GM12878 (cell line): ENCODE measurements around the gene FANCI. TPM values are rescaled to one million over a fixed set of nuclear protein-coding genes. Genes with fewer than 3 reads are reported as not detected.
A peak's percentile ranks its signal among the peaks of the same experiment; 100 is the strongest.

Experiments
- ATAC-seq: fragments of 200-7000 bp; cut with Tn5 transposase; 3 replicates; pipeline ENCODE4 v1.9.1; 2020; ENCODE audit warnings: mild to moderate bottlenecking, moderate library complexity
- Bru-seq: library from RNA; stranded (reverse); fragments of 400-500 nt; gene quantifications from one replicate; lab custom pipeline; 2021; lab: Mats Ljungman, UMichigan
- BruChase-seq, 2 experiments: library from RNA; stranded (reverse); fragments of 400-500 nt; gene quantifications; one replicate each; lab custom pipeline; 2021; lab: Mats Ljungman, UMichigan
- BruUV-seq: library from RNA; stranded (reverse); fragments of 400-500 nt; replicated peaks from 2 replicates; lab custom pipeline; 2021; lab: Mats Ljungman, UMichigan
- CTCF ChIA-PET: fragments of 300-600 bp; sonication (Branson Sonifier 250); formaldehyde crosslinking; extraction: SDS; loops from one replicate; lab custom pipeline; 2021; ENCODE audit warnings: inconsistent platforms; lab: Yijun Ruan, JAX
- POLR2A ChIA-PET: fragments of 350-600 bp; formaldehyde crosslinking; extraction: SDS; loops from one replicate; lab custom pipeline; 2021; ENCODE audit warnings: inconsistent platforms; lab: Charles Lee
- RAD21 ChIA-PET: fragments of 300-600 bp; sonication (Branson Sonifier 250); formaldehyde crosslinking; loops from one replicate; lab custom pipeline; 2023; ENCODE audit warnings: antibody characterized with exemption; ENCODE audit not compliant: unreplicated experiment; lab: Charles Lee
- SMC1A ChIA-PET: fragments of 300-600 bp; sonication (Branson Sonifier 250); formaldehyde crosslinking; loops from one replicate; lab custom pipeline; 2023; ENCODE audit not compliant: unreplicated experiment, uncharacterized antibody; lab: Charles Lee
- DNase-seq: peaks from one replicate; pipeline ENCODE4 v3.0.0-alpha.2; 2011; ENCODE audit warnings: low read depth, low spot score
- FAIRE-seq: peaks from 3 replicates; lab custom pipeline; 2011; peaks lifted over from hg19 to GRCh38; lab: Jason Lieb, UNC
- H2AFZ ChIP-seq: 2 replicates; pipeline ENCODE4 v1.6.0; 2011; ENCODE audit warnings: low read depth, low read length, control low read depth; ENCODE audit not compliant: control insufficient read depth
- H3K27ac ChIP-seq: 2 replicates; pipeline ENCODE4 v1.5.1; 2011; ENCODE audit warnings: control low read depth; ENCODE audit not compliant: control insufficient read depth, insufficient read depth
- H3K27me3 ChIP-seq, 2 experiments: replicated peaks in 1 of 2; 2 replicates each; pipeline versions ENCODE4 v1.6.0 to v1.6.1; 2011; ENCODE audit warnings: low read length in 1 of 2; ENCODE audit not compliant: control insufficient read depth in 2 of 2, insufficient read depth in 2 of 2
- H3K36me3 ChIP-seq, 2 experiments: 2 replicates each; pipeline ENCODE4 v1.5.1; 2011; ENCODE audit warnings: low read length in 1 of 2; ENCODE audit not compliant: control insufficient read depth in 2 of 2, insufficient read depth in 2 of 2
- H3K4me1 ChIP-seq: 2 replicates; pipeline ENCODE4 v1.6.1; 2011; ENCODE audit warnings: mild to moderate bottlenecking, low read length, moderate library complexity, mixed read lengths; ENCODE audit not compliant: control insufficient read depth, insufficient read depth
- H3K4me2 ChIP-seq: 2 replicates; pipeline ENCODE4 v1.6.0; 2011; ENCODE audit warnings: control low read depth; ENCODE audit not compliant: control insufficient read depth, insufficient read depth
- H3K4me3 ChIP-seq: fragments of 200-600 bp; sonication (generic); 2 replicates; pipeline ENCODE4 v1.5.1; 2016
- H3K79me2 ChIP-seq: 2 replicates; pipeline ENCODE4 v1.6.0; 2011; ENCODE audit warnings: low read length; ENCODE audit not compliant: control insufficient read depth, insufficient read depth
- H3K9ac ChIP-seq: 2 replicates; pipeline ENCODE4 v1.8.0; 2011; ENCODE audit warnings: low read length, control low read depth, mixed read lengths; ENCODE audit not compliant: control insufficient read depth, insufficient read depth
- H3K9me3 ChIP-seq: replicated peaks from 3 replicates; pipeline ENCODE4 v1.5.1; 2011; ENCODE audit warnings: mild to moderate bottlenecking, low read length; ENCODE audit not compliant: control insufficient read depth, insufficient read depth
- H4K20me1 ChIP-seq: 2 replicates; pipeline ENCODE4 v1.6.0; 2011; ENCODE audit not compliant: control insufficient read depth, insufficient read depth
- ASH2L ChIP-seq: fragments of 300-600, 200-600 bp; sonication (generic); IDR thresholded peaks from 2 replicates; pipeline ENCODE4 v1.6.1; 2017; ENCODE audit warnings: low read depth, mild to moderate bottlenecking, borderline replicate concordance
- RUNX3 ChIP-seq: IDR thresholded peaks from 2 replicates; pipeline ENCODE4 v1.6.1; 2012; ENCODE audit warnings: low read length, inconsistent platforms
- STAT1 ChIP-seq: fragments of 450-650 bp; conservative IDR thresholded peaks from 2 replicates; pipeline ENCODE4 v1.6.1; 2014; ENCODE audit warnings: antibody characterized with exemption, mild to moderate bottlenecking
- ZNF24 ChIP-seq: fragments of 450-650 bp; IDR thresholded peaks from 2 replicates; pipeline ENCODE4 v1.6.1; 2017; ENCODE audit warnings: antibody characterized with exemption, mild to moderate bottlenecking
- WGBS: methylation state at CpG from one replicate; pipeline ENCODE4 v1.1.6; 2016; ENCODE audit warnings: low lambda C conversion rate; ENCODE audit not compliant: insufficient replicate concordance, insufficient coverage; ENCODE audit errors: missing lambda C conversion rate; 5-methylcytosine and 5-hydroxymethylcytosine counted together
- in situ Hi-C: fragments of 300-500 bp; cut with MboI; formaldehyde crosslinking; loops from 9 replicates; pipeline ENCODE4 v1.14.3; 2018; ENCODE audit warnings: mixed read lengths
- intact Hi-C: fragments of 100-400 bp; cut with micrococcal nuclease; formaldehyde crosslinking; loops from one replicate; pipeline ENCODE4 v1.14.2; 2022; ENCODE audit not compliant: unreplicated experiment
- long read RNA-seq, 2 experiments: library from polyadenylated mRNA; unstranded; transcript quantifications; one replicate each; pipeline ENCODE4 v2.0.0, GENCODE V29; 2019 to 2020
- polyA minus RNA-seq, 3 experiments: library from RNA; depleted of rRNA, polyadenylated mRNA; stranded (reverse); fragments of >200 nt; gene quantifications; 2 replicates each; pipeline ENCODE4 v1.2.3, GENCODE V29; 2011
- polyA plus RNA-seq, 11 experiments: library from polyadenylated mRNA; depleted of rRNA in 4 of 11; unstranded in 6 of 11; stranded (reverse) in 5 of 11; fragments of >200 nt; fragmentation: Nextera tagmentation in 4 of 11; fragmentation: Illumina TruSeq in 1 of 11; extraction: Ambion mirVana in 4 of 11; extraction: Trizol in 1 of 11; gene quantifications; 1 replicate in 1 of 11; 2 replicates in 10 of 11; pipeline versions ENCODE4 v1.2.1 to v1.2.3, GENCODE V29; 2011 to 2016; ENCODE audit warnings: inconsistent platforms in 2 of 11, missing spikeins in 2 of 11, low read depth in 1 of 11
- total RNA-seq, 4 experiments: library from RNA; depleted of rRNA in 3 of 4; stranded (reverse); fragments of >200 nt in 3 of 4; fragmentation: Illumina TruSeq in 1 of 4; extraction: Trizol in 1 of 4; gene quantifications; 2 replicates each; pipeline versions ENCODE4 v1.2.1 to v1.2.3, GENCODE V29; 2013 to 2021
- TF ChIP-seq, protein P1 (sequence below): fragments of 450-650 bp; formaldehyde crosslinking; IDR thresholded peaks from 2 replicates; pipeline ENCODE4 v1.5.0; 2022; ENCODE audit warnings: mild to moderate bottlenecking, missing genetic modification characterization
- TF ChIP-seq, protein P2 (sequence below): fragments of 450-650 bp; formaldehyde crosslinking; IDR thresholded peaks from 2 replicates; pipeline ENCODE4 v1.4.0; 2020; ENCODE audit warnings: mild to moderate bottlenecking, moderate library complexity
- TF ChIP-seq, protein P3 (sequence below): fragments of 450-650 bp; IDR thresholded peaks from 2 replicates; pipeline ENCODE4 v1.6.1; 2017; ENCODE audit warnings: low read depth, mild to moderate bottlenecking, moderate library complexity

Gene FANCI
- total RNA-seq (2013; cell fraction: nucleolus; rRNA removed) = 136 and 139 TPM in 2 replicates
- total RNA-seq (2014; rRNA removed) (69.4 and 73.0 TPM in 2 replicates), total RNA-seq (2014; rRNA removed; fragmentation: Illumina TruSeq; extraction: Trizol) (84.8 and 85.1 TPM in 2 replicates), total RNA-seq (2021) (110 and 114 TPM in 2 replicates), polyA plus RNA-seq (2011; rRNA removed) (80.0 and 108 TPM in 2 replicates), polyA plus RNA-seq (2014; fragmentation: Illumina TruSeq; extraction: Trizol) (89.4 and 107 TPM in 2 replicates), polyA plus RNA-seq (2014; fragmentation: Nextera tagmentation; extraction: Ambion mirVana) (10 to 100 TPM; 38.1 to 51.0 TPM), polyA plus RNA-seq (2014; rRNA removed) (60.8 and 73.6 TPM in 2 replicates), polyA plus RNA-seq (2016; fragmentation: Nextera tagmentation; extraction: Ambion mirVana) (100 to 1,000 TPM; 126 to 129 TPM), polyA minus RNA-seq (2011; rRNA and poly(A)+ RNA removed) (75.4 and 101 TPM in 2 replicates), Bru-seq, nascent RNA (percentile 74 among the genes with signal in this experiment), BruChase-seq, experiment 1, labeled RNA remaining after a 6-hour chase (percentile 80 among the genes with signal in this experiment), BruChase-seq, experiment 2, labeled RNA remaining after a 2-hour chase (percentile 81 among the genes with signal in this experiment)
- 39.2 TPM for polyA plus RNA-seq (2011; ENCODE audit: low read depth)
- polyA plus RNA-seq (2011; cell fraction: cytosol; rRNA removed) = 40.6 TPM in 2 replicates
- polyA plus RNA-seq (2011; cell fraction: nucleus; rRNA removed) = 103 and 117 TPM in 2 replicates
- 49.6 and 52.9 TPM in 2 replicates for polyA plus RNA-seq (2012)
- polyA minus RNA-seq (2011; cell fraction: cytosol; rRNA and poly(A)+ RNA removed) = 31.8 and 35.1 TPM in 2 replicates
- 64.9 and 74.2 TPM in 2 replicates for polyA minus RNA-seq (2011; cell fraction: nucleus; rRNA and poly(A)+ RNA removed)
- long read RNA-seq, experiment 1, full-length matches to known transcripts = 2 of 26 reads
- long read RNA-seq, experiment 1, partial matches to known transcripts = 6 of 26 reads
- long read RNA-seq, experiment 1, other reads (novel, unspliced or antisense) = 18 of 26 reads
- long read RNA-seq, experiment 2, full-length matches to known transcripts = 6 of 129 reads
- long read RNA-seq, experiment 2, partial matches to known transcripts = 89 of 129 reads
- long read RNA-seq, experiment 2, other reads (novel, unspliced or antisense) = 34 of 129 reads

DNA sequence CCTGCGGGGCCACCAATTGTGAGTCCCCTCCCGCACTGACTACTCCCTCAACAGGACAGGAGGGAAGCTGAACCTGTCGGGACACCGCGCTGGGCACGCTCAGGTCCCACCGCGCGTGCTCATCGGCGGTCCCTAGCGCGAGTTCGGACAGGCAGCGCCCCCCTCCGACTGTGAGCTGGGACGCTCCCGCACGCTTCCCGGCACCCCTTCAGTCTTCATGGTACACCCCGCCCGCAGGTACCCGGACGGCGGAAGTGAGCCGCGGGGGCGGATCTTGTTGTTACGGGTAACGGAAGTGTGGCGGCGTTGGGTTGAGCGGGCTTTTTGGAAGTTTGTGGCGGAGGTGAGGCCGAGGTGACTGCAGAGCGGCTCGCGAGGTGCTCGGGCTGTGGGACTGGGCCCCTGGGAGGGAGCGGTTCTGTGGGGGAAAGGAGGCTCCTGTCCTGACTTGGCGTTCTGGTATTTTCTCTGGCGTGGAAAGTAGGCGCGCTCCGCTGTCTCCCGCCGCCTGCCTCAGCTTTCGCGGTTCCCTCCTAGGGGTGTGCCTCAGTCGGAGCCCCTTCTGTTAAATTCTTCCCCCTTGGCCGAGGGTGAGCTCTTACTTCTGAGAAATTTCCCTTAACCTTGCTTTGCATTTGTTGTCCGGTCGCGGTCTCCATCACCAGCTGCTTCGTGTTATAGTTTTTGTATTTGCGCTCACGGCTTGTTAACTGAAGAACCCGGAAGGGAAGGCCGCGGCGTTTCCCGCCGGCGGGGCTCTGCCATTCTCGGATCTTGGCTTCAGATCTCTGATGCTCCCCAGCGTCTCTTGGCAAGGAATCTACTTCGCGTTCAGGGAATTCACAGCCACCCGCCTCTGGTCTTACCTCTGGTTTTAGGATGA, at the start of gene FANCI:
Gene FANCI (plus strand): TSS at position 289 of the 883 bp plus-strand sequence. CDS start 3,669 bp downstream, outside the sequence.
- CTCF ChIA-PET = interaction anchor here (0.5 to 5.4 kb wide), 13 partner anchors 9 to 776 kb away, joined by 3 to 42 read pairs (median 4); no protein-coding TSS in a partner anchor
- intact Hi-C loops (loop anchor here (2.0 kb wide), 1 partner anchor 37 kb away; no protein-coding TSS in a partner anchor), in situ Hi-C loops (no loop called here)
- Histone ChIP-seq H4K20me1 (no peaks in the 10 kb centered on the region), H3K9me3 (no peaks in the 10 kb centered on the region), H2AFZ (peak within 1 kb of the TSS; percentile 99), H3K4me2 (peak within 1 kb of the TSS; percentile 98), H3K36me3 (peaks cover 0 to 3% of the 10 kb centered on the region in 2 experiments; a peak in 1 of 4 replicates), H3K4me3 (peak within 1 kb of the TSS; percentile 87), H3K4me1 (peaks cover 10% of the 10 kb centered on the region; the same call in 1 of the 2 replicates), H3K27ac (peak within 1 kb of the TSS; percentile 92), H3K79me2 (peaks cover 37% of the 10 kb centered on the region), H3K27me3 (no peaks in the 10 kb centered on the region), H3K9ac (peak within 1 kb of the TSS; percentile 96)
- ATAC-seq (peak; percentile 93), DNase-seq (peak; percentile 70), FAIRE-seq (peak; percentile 74)
- RAD21 ChIA-PET = interaction anchor here (0.6 to 4.0 kb wide), 4 partner anchors 37 to 932 kb away, joined by 3 to 32 read pairs (median 4); no protein-coding TSS in a partner anchor
- TSS peak; percentile 61 for BruUV-seq
- under 1% methylated on average over 69 of the region's 69 CpGs for WGBS
- POLR2A ChIA-PET = interaction anchor here (1.7 kb wide), 1 partner anchor 91 kb away, joined by 8 read pairs; the partner anchor contains the start of gene POLG
- SMC1A ChIA-PET = interaction anchor here (0.9 to 2.4 kb wide), 9 partner anchors 8 to 187 kb away, joined by 3 to 17 read pairs (median 3); partner anchors contain the start of gene ABHD2
- TF ChIP-seq, protein P1, sequence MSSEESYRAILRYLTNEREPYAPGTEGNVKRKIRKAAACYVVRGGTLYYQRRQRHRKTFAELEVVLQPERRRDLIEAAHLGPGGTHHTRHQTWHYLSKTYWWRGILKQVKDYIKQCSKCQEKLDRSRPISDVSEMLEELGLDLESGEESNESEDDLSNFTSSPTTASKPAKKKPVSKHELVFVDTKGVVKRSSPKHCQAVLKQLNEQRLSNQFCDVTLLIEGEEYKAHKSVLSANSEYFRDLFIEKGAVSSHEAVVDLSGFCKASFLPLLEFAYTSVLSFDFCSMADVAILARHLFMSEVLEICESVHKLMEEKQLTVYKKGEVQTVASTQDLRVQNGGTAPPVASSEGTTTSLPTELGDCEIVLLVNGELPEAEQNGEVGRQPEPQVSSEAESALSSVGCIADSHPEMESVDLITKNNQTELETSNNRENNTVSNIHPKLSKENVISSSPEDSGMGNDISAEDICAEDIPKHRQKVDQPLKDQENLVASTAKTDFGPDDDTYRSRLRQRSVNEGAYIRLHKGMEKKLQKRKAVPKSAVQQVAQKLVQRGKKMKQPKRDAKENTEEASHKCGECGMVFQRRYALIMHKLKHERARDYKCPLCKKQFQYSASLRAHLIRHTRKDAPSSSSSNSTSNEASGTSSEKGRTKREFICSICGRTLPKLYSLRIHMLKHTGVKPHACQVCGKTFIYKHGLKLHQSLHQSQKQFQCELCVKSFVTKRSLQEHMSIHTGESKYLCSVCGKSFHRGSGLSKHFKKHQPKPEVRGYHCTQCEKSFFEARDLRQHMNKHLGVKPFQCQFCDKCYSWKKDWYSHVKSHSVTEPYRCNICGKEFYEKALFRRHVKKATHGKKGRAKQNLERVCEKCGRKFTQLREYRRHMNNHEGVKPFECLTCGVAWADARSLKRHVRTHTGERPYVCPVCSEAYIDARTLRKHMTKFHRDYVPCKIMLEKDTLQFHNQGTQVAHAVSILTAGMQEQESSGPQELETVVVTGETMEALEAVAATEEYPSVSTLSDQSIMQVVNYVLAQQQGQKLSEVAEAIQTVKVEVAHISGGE (CRISPR knock-in tag) = no peak
- TF ChIP-seq, protein P2, sequence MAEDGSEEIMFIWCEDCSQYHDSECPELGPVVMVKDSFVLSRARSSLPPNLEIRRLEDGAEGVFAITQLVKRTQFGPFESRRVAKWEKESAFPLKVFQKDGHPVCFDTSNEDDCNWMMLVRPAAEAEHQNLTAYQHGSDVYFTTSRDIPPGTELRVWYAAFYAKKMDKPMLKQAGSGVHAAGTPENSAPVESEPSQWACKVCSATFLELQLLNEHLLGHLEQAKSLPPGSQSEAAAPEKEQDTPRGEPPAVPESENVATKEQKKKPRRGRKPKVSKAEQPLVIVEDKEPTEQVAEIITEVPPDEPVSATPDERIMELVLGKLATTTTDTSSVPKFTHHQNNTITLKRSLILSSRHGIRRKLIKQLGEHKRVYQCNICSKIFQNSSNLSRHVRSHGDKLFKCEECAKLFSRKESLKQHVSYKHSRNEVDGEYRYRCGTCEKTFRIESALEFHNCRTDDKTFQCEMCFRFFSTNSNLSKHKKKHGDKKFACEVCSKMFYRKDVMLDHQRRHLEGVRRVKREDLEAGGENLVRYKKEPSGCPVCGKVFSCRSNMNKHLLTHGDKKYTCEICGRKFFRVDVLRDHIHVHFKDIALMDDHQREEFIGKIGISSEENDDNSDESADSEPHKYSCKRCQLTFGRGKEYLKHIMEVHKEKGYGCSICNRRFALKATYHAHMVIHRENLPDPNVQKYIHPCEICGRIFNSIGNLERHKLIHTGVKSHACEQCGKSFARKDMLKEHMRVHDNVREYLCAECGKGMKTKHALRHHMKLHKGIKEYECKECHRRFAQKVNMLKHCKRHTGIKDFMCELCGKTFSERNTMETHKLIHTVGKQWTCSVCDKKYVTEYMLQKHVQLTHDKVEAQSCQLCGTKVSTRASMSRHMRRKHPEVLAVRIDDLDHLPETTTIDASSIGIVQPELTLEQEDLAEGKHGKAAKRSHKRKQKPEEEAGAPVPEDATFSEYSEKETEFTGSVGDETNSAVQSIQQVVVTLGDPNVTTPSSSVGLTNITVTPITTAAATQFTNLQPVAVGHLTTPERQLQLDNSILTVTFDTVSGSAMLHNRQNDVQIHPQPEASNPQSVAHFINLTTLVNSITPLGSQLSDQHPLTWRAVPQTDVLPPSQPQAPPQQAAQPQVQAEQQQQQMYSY = no peak
- TF ChIP-seq, protein P3, sequence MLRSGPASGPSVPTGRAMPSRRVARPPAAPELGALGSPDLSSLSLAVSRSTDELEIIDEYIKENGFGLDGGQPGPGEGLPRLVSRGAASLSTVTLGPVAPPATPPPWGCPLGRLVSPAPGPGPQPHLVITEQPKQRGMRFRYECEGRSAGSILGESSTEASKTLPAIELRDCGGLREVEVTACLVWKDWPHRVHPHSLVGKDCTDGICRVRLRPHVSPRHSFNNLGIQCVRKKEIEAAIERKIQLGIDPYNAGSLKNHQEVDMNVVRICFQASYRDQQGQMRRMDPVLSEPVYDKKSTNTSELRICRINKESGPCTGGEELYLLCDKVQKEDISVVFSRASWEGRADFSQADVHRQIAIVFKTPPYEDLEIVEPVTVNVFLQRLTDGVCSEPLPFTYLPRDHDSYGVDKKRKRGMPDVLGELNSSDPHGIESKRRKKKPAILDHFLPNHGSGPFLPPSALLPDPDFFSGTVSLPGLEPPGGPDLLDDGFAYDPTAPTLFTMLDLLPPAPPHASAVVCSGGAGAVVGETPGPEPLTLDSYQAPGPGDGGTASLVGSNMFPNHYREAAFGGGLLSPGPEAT = peak; percentile 71
- no peak for TF ChIP-seq ZNF24
- no peak for TF ChIP-seq STAT1
- no peak for TF ChIP-seq ASH2L
- 0 out of 2 replicates have a peak, but pooled peaks have one; percentile 5 for TF ChIP-seq RUNX3
